D721Med (cell line): ENCODE data around the gene SLC38A1.

Experiments used
- DNase-seq: peaks from one replicate; pipeline ENCODE4 v3.0.0; 2011; ENCODE audit warnings: low spot score; ENCODE audit not compliant: insufficient read length
- FAIRE-seq: peaks from 2 replicates; lab custom pipeline; 2011; peaks lifted over from hg19 to GRCh38; lab: Jason Lieb, UNC
- CTCF ChIP-seq: IDR thresholded peaks from 2 replicates; pipeline ENCODE4 v1.5.1; 2012; ENCODE audit warnings: mild to moderate bottlenecking, control low read depth; ENCODE audit not compliant: insufficient read depth; ENCODE audit errors: missing control alignments

The SLC38A1 gene

GRCh38 chr12:46265102-46265501 is 3.7 kb downstream of the SLC38A1 start:
- no peak for TF ChIP-seq CTCF
- DNase-seq = no peak
- no peak for FAIRE-seq

DNA sequence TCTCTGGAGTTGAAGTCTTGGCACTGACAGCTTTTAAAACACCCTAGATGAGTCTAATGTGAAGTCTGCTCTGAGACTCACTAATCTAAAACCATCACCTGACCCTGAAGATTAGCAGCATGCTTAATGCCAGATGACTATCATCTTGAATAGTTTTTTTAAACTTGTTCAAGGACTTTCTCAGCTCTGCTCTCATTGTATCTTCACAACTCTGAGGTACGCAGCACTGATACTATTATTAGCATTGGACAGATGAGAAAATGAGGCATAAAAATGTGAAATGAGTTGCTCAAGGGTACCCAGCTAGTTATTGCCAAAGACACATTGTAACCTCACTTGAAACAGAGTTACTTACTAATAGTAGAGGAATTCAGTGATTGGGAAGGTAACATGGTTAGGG is 4.8 kb downstream of the SLC38A1 start:
- DNase-seq (no peak), FAIRE-seq (no peak)
- TF ChIP-seq CTCF = no peak

- DNase-seq (no peak), FAIRE-seq (no peak)
- TF ChIP-seq CTCF = no peak
Observed at GRCh38 chr12:46263140-46264016, 5.5 kb downstream of the SLC38A1 start.

DNA sequence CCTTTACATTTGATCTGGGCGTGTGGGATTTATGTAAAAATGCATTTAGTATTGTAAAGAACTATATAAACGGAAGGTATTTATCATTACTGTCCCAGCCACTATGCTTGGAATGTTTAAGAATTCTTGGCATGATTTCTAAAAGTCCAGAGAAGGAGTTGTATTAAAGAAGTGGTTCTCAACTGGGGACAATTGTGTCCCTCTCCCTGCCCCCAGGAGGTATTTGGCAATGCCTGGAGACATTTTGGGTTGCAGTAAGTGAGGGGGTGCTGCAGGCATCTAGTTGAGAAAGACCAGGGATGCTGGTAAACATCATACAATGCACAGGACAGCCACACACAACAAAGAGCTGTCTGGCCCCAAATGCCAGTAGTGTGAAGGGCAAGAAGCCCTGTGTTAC is 7.2 kb downstream of the SLC38A1 start:
- no peak for TF ChIP-seq CTCF
- no peak for DNase-seq
- FAIRE-seq = no peak

GRCh38 chr12:46260913-46261476 is 7.8 kb downstream of the SLC38A1 start:
- no peak for DNase-seq
- TF ChIP-seq CTCF = no peak

DNA sequence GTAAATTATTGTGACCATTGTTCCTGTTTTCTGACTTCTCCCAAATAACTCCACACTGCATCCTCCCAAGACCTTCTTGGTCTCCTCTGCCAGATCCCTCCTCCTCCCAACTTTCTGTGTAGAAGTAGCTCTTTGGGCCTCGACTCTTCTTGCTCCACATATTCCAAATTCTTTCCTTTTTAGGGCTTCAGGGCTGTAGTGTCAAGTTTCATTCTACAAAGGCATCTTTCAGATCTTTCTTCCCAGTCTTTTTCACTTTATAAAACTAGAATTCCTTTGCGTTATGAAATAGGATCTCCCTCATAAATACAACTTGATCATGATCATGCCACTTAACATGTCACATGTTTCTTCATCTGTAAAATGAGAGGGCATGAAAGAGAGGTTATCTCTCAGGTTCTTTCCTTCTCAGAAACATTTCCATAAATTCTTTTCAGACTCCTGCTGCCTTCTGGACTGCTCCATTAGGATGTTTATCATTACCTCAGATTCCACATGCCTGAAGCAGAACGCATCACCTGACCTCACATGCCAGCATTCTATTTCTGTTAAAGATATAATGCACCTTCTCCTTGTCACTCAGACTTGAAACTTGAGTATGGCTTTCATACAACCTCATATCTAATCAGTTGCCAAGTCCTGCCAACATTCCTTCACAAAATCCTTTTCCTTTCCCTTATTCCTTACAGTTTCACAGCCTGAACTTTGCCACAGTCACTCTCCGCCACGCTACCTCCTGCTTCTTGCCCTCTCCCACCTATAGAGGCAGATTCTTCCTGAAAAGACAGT is 8.5 kb downstream of the SLC38A1 start:
- no peak for TF ChIP-seq CTCF

More at GRCh38 chr12:46260913-46261476, 7.8 kb downstream of the SLC38A1 start:
- no peak for FAIRE-seq

GRCh38 chr12:46259713-46260112 is 9.1 kb downstream of the SLC38A1 start:
- DNase-seq = no peak
- FAIRE-seq = no peak
- no peak for TF ChIP-seq CTCF

More for the DNA sequence above, 8.5 kb downstream of the SLC38A1 start:
- no peak for FAIRE-seq
- DNase-seq = no peak
